Measurements from ENCODE around the gene KRTAP27-1. TPM values are rescaled to one million over a fixed set of nuclear protein-coding genes. Genes with fewer than 3 reads are reported as not detected.

Gene KRTAP27-1
- total and polyA plus RNA-seq, 10 of the 15 experiments (the other 5 are each of a cell fraction or from before 2014, with no cell fraction given), result not detected

DNA sequence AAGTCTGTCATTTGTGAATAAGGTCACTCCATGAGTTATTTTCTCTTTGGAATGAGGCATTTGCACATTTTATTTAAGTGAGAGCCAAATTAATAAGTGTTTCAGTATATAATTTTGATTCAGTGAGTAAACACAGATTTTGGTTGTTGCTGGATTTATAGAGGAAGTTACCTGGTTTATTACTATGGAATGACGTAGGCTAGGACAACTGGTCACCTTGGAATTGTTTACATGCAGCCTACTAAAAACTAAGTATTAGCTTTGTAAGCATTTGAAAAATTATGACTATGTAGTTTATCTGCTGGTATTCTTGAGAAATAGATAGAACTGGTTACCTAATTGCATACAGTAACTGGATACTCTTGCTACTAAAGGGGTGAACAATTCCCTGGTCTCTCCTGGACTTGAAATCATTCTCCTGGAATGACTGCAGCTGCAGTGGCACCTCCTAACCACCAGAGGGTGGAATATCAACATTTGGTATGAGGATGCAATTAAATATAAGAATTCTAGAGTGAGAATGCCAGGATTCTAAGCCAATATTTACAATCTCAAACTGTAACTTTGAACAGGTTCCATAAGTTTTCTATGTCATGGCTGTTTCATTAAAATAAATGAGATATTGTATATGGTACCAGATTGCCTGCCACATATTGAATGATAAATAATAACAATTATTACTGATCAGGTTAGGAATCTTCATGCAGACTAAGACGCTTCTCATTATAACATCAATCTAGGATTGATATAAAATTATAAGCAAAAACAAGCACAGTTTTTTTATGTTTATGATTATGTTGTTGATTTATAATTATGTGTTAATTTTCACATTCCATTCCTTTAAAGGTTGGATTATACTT lies 3.5 kb upstream of the KRTAP27-1 start:
- in situ Hi-C loops (cut with MboI), result loop anchor here (10.0 kb wide), 1 partner anchor 1264 kb away; no protein-coding TSS in a partner anchor
- no peak overlapping the region for H2AFZ ChIP-seq (ENCODE audit: control insufficient read depth, low read depth, low read length)

More for the DNA sequence above, 3.5 kb upstream of the KRTAP27-1 start:
- 43% methylated on average over 2 of the region's 2 CpGs for WGBS (ENCODE audit: insufficient coverage, insufficient replicate concordance, low lambda C conversion rate, missing lambda C conversion rate)
- ChIA-PET SMC1A (ENCODE audit: uncharacterized antibody, unreplicated experiment) (interaction anchor here (0.9 to 1.0 kb wide), 2 partner anchors 93 to 393 kb away, joined by 3 to 5 read pairs; no protein-coding TSS in a partner anchor), CTCF (interaction anchor here (0.7 to 1.5 kb wide), 4 partner anchors 65 to 746 kb away, joined by 3 read pairs; no protein-coding TSS in a partner anchor), RAD21 (ENCODE audit: unreplicated experiment) (interaction anchor here (1.5 kb wide), 1 partner anchor 746 kb away, joined by 5 read pairs; no protein-coding TSS in a partner anchor), POLR2A (no interaction called here)
- H3K4me2 ChIP-seq (ENCODE audit: control insufficient read depth, insufficient read depth), result no peak overlapping the region
- peak; percentile 48 for TF ChIP-seq RAD21 (IDR thresholded peaks at IDR 0.05; ENCODE audit: insufficient read depth, low read depth, low read length)
- TF ChIP-seq FOS (IDR thresholded peaks at IDR 0.05; ENCODE audit: borderline replicate concordance, extremely low read depth, insufficient read length), result no peak
- TF ChIP-seq, protein P1, sequence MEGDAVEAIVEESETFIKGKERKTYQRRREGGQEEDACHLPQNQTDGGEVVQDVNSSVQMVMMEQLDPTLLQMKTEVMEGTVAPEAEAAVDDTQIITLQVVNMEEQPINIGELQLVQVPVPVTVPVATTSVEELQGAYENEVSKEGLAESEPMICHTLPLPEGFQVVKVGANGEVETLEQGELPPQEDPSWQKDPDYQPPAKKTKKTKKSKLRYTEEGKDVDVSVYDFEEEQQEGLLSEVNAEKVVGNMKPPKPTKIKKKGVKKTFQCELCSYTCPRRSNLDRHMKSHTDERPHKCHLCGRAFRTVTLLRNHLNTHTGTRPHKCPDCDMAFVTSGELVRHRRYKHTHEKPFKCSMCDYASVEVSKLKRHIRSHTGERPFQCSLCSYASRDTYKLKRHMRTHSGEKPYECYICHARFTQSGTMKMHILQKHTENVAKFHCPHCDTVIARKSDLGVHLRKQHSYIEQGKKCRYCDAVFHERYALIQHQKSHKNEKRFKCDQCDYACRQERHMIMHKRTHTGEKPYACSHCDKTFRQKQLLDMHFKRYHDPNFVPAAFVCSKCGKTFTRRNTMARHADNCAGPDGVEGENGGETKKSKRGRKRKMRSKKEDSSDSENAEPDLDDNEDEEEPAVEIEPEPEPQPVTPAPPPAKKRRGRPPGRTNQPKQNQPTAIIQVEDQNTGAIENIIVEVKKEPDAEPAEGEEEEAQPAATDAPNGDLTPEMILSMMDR (IDR thresholded peaks at IDR 0.05 in 2 of 3, conservative IDR thresholded peaks at IDR 0.05 in 1 of 3; ENCODE audit: control insufficient read depth in 2 of 3, extremely low read depth in 1 of 3, insufficient read depth in 1 of 3, low read depth in 3 of 3, low read length in 3 of 3), result peak; percentile 51 to 68 (median 51)
- TF ChIP-seq, protein P2, sequence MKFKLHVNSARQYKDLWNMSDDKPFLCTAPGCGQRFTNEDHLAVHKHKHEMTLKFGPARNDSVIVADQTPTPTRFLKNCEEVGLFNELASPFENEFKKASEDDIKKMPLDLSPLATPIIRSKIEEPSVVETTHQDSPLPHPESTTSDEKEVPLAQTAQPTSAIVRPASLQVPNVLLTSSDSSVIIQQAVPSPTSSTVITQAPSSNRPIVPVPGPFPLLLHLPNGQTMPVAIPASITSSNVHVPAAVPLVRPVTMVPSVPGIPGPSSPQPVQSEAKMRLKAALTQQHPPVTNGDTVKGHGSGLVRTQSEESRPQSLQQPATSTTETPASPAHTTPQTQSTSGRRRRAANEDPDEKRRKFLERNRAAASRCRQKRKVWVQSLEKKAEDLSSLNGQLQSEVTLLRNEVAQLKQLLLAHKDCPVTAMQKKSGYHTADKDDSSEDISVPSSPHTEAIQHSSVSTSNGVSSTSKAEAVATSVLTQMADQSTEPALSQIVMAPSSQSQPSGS (IDR thresholded peaks at IDR 0.05; ENCODE audit: low read length), result no peak
- no peak for TF ChIP-seq FOXK2 (IDR thresholded peaks at IDR 0.05)
- peak; percentile 49; the same call in 1 of the 2 replicates for TF ChIP-seq SMC3 (IDR thresholded peaks at IDR 0.05; ENCODE audit: borderline replicate concordance, low read length)
- H3K4me3 ChIP-seq, result no peak overlapping the region
- H3K4me1 ChIP-seq (ENCODE audit: control insufficient read depth, insufficient read depth, low read length), result no peaks in the 10 kb centered on the region
- H3K27me3 ChIP-seq (replicated peaks in 1 of 2; ENCODE audit: control insufficient read depth in 2 of 2, insufficient read depth in 2 of 2, low read length in 1 of 2), result no peaks in the 10 kb centered on the region
- H3K36me3 ChIP-seq (ENCODE audit: control insufficient read depth in 2 of 2, insufficient read depth in 2 of 2, low read length in 1 of 2), result no peaks in the 10 kb centered on the region
- H3K9me3 ChIP-seq (replicated peaks; ENCODE audit: control insufficient read depth, insufficient read depth, low read length), result no peaks in the 10 kb centered on the region
- BruUV-seq (replicated peaks), result no TSS peak
- H3K9ac ChIP-seq (ENCODE audit: control insufficient read depth, insufficient read depth, low read length), result no peak overlapping the region
- intact Hi-C loops (cut with micrococcal nuclease; ENCODE audit: unreplicated experiment), result loop anchor here (1.0 to 5.0 kb wide), 4 partner anchors 68 to 745 kb away; partner anchors contain the start of gene KRTAP13-4
- no peaks in the 10 kb centered on the region for H3K79me2 ChIP-seq (ENCODE audit: control insufficient read depth, insufficient read depth, low read length)
- FAIRE-seq, result no peak
- ATAC-seq, result no peak
- no peaks in the 10 kb centered on the region for H4K20me1 ChIP-seq (ENCODE audit: control insufficient read depth, insufficient read depth)
- DNase-seq (ENCODE audit: low read depth, low spot score), result no peak
- H3K27ac ChIP-seq (ENCODE audit: control insufficient read depth, insufficient read depth), result no peak overlapping the region

Data from GM12878 (cell line).